Mesendoderm (in vitro differentiated cells): ENCODE data around the gene MAL.

ENCODE experiments used
- DNase-seq: peaks from one replicate; pipeline ENCODE4 v3.0.0; 2013
- H2AK5ac ChIP-seq: 2 replicates; pipeline ENCODE4 v1.6.1; 2013; ENCODE audit warnings: low read length, inconsistent platforms
- H2BK120ac ChIP-seq: 2 replicates; pipeline ENCODE4 v1.6.1; 2013; ENCODE audit warnings: low read depth, mild to moderate bottlenecking, low read length, moderate library complexity, mixed read lengths
- H2BK15ac ChIP-seq: replicated peaks from 2 replicates; pipeline ENCODE4 v1.6.1; 2013; ENCODE audit warnings: low read depth, mild to moderate bottlenecking, moderate library complexity
- H2BK5ac ChIP-seq: 2 replicates; pipeline ENCODE4 v1.6.1; 2013; ENCODE audit warnings: low read length, inconsistent platforms
- H3K18ac ChIP-seq: 2 replicates; pipeline ENCODE4 v1.6.1; 2013; ENCODE audit warnings: mild to moderate bottlenecking, low read length, mixed read lengths
- H3K23ac ChIP-seq: one replicate; pipeline ENCODE4 v1.6.1; 2013; ENCODE audit warnings: low read length
- H3K27ac ChIP-seq: 2 replicates; pipeline ENCODE4 v1.5.1; 2013; ENCODE audit warnings: low read depth, mild to moderate bottlenecking, inconsistent platforms, low read length, moderate library complexity
- H3K27me3 ChIP-seq: 2 replicates; pipeline ENCODE4 v1.6.1; 2013; ENCODE audit warnings: low read length, control low read depth, mild to moderate bottlenecking, inconsistent platforms; ENCODE audit not compliant: insufficient read depth, poor library complexity
- H3K36me3 ChIP-seq: 2 replicates; pipeline ENCODE4 v1.6.1; 2013; ENCODE audit warnings: low read length, inconsistent platforms; ENCODE audit not compliant: control insufficient read depth, insufficient read depth
- H3K4ac ChIP-seq: one replicate; pipeline ENCODE4 v1.6.1; 2013; ENCODE audit warnings: low read depth, mild to moderate bottlenecking, low read length, moderate library complexity
- H3K4me1 ChIP-seq: 2 replicates; pipeline ENCODE4 v1.6.1; 2013; ENCODE audit warnings: low read depth, low read length, inconsistent platforms; ENCODE audit not compliant: control insufficient read depth
- H3K4me2 ChIP-seq: 2 replicates; pipeline ENCODE4 v1.6.1; 2013; ENCODE audit warnings: low read length
- H3K4me3 ChIP-seq: 2 replicates; pipeline ENCODE4 v1.5.1; 2013; ENCODE audit warnings: mild to moderate bottlenecking, low read length
- H3K56ac ChIP-seq: one replicate; pipeline ENCODE4 v1.6.1; 2013; ENCODE audit warnings: low read length
- H3K79me1 ChIP-seq: 2 replicates; pipeline ENCODE4 v1.6.1; 2013; ENCODE audit warnings: low read length, inconsistent platforms
- H3K79me2 ChIP-seq: 2 replicates; pipeline ENCODE4 v1.6.1; 2013; ENCODE audit warnings: mild to moderate bottlenecking, low read length; ENCODE audit not compliant: control insufficient read depth, insufficient read depth
- H3K9ac ChIP-seq: 2 replicates; pipeline ENCODE4 v1.6.1; 2013; ENCODE audit warnings: low read length, inconsistent platforms
- H4K5ac ChIP-seq: one replicate; pipeline ENCODE4 v1.6.1; 2013; ENCODE audit warnings: low read length
- H4K8ac ChIP-seq: one replicate; pipeline ENCODE4 v1.6.1; 2013; ENCODE audit warnings: low read depth, mild to moderate bottlenecking, control low read depth, low read length, moderate library complexity
- WGBS: extraction: QIAGEN DNeasy Blood & Tissue Kit; methylation state at CpG from one replicate; pipeline ENCODE4 v1.1.7; 2013; ENCODE audit warnings: low lambda C conversion rate, missing lambda C conversion rate; ENCODE audit not compliant: insufficient coverage; ENCODE audit errors: extremely low coverage; 5-methylcytosine and 5-hydroxymethylcytosine counted together

MAL gene

GRCh38 chr2:95076705-95077529, 51.4 kb downstream of the MAL start:
- Histone ChIP-seq H3K79me2 (no peaks in the 10 kb centered on the region), H2AK5ac (no peak overlapping the region), H3K79me1 (no peaks in the 10 kb centered on the region), H3K23ac (no peak overlapping the region), H3K9ac (peak overlapping the region; percentile 58), H3K27me3 (no peaks in the 10 kb centered on the region), H3K4me1 (no peaks in the 10 kb centered on the region), H3K56ac (peak overlapping the region; percentile 81), H2BK120ac (no peak overlapping the region), H3K36me3 (no peaks in the 10 kb centered on the region), H3K27ac (no peak overlapping the region), H4K8ac (no peak overlapping the region), H2BK5ac (no peak overlapping the region), H4K5ac (no peak overlapping the region), H3K18ac (no peak overlapping the region), H3K4me2 (peak overlapping the region; percentile 78), H3K4me3 (no peak overlapping the region), H2BK15ac (no peak overlapping the region), H3K4ac (no peak overlapping the region)
- WGBS = no CpG with 5 or more reads among the region's 44 CpGs
- DNase-seq = peak; percentile 80

- H3K4me1 ChIP-seq = no peaks in the 10 kb centered on the region
- no peaks in the 10 kb centered on the region for H3K27me3 ChIP-seq
- no peak overlapping the region for H3K18ac ChIP-seq
- no CpG with 5 or more reads among the region's 3 CpGs for WGBS
- no peaks in the 10 kb centered on the region for H3K79me2 ChIP-seq
- H3K36me3 ChIP-seq = no peaks in the 10 kb centered on the region
- H2BK15ac ChIP-seq = no peak overlapping the region
- no peak overlapping the region for H2BK120ac ChIP-seq
- no peak overlapping the region for H3K23ac ChIP-seq
- H2AK5ac ChIP-seq = no peak overlapping the region
- H3K9ac ChIP-seq = no peak overlapping the region
- H3K4me3 ChIP-seq = no peak overlapping the region
- H3K27ac ChIP-seq = no peak overlapping the region
- no peak overlapping the region for H3K56ac ChIP-seq
- no peaks in the 10 kb centered on the region for H3K79me1 ChIP-seq
- H2BK5ac ChIP-seq = no peak overlapping the region
- DNase-seq = peak; percentile 40
- no peak overlapping the region for H4K8ac ChIP-seq
- H3K4me2 ChIP-seq = no peak overlapping the region
- H3K4ac ChIP-seq = no peak overlapping the region
- no peak overlapping the region for H4K5ac ChIP-seq
Measured at GRCh38 chr2:95077530-95077825, 52.0 kb downstream of the MAL start.

GRCh38 chr2:95077861-95078603, 52.5 kb downstream of the MAL start:
- Histone ChIP-seq H4K5ac (no peak overlapping the region), H3K23ac (no peak overlapping the region), H3K27me3 (no peaks in the 10 kb centered on the region), H3K27ac (no peak overlapping the region), H3K79me1 (no peaks in the 10 kb centered on the region), H3K36me3 (no peaks in the 10 kb centered on the region), H2BK15ac (no peak overlapping the region), H3K4me3 (no peak overlapping the region), H2BK5ac (no peak overlapping the region), H3K4me2 (no peak overlapping the region), H3K18ac (no peak overlapping the region), H4K8ac (no peak overlapping the region), H3K9ac (no peak overlapping the region), H3K56ac (no peak overlapping the region), H2BK120ac (no peak overlapping the region), H3K4ac (no peak overlapping the region), H3K79me2 (no peaks in the 10 kb centered on the region), H3K4me1 (no peaks in the 10 kb centered on the region), H2AK5ac (no peak overlapping the region)
- no CpG with 5 or more reads among the region's 10 CpGs for WGBS
- no peak for DNase-seq

GRCh38 chr2:95079199-95079683, 53.7 kb downstream of the MAL start:
- Histone ChIP-seq H3K9ac (no peak overlapping the region), H3K79me2 (no peaks in the 10 kb centered on the region), H3K4me3 (no peak overlapping the region), H4K8ac (no peak overlapping the region), H4K5ac (no peak overlapping the region), H3K36me3 (no peaks in the 10 kb centered on the region), H2AK5ac (no peak overlapping the region), H3K27ac (no peak overlapping the region), H2BK120ac (no peak overlapping the region), H3K18ac (no peak overlapping the region), H3K4me1 (no peaks in the 10 kb centered on the region), H3K27me3 (no peaks in the 10 kb centered on the region), H3K56ac (no peak overlapping the region), H3K23ac (no peak overlapping the region), H3K4ac (no peak overlapping the region), H2BK5ac (no peak overlapping the region), H3K79me1 (no peaks in the 10 kb centered on the region), H3K4me2 (no peak overlapping the region), H2BK15ac (no peak overlapping the region)
- no CpG with 5 or more reads among the region's 7 CpGs for WGBS
- DNase-seq = peak; percentile 16

- H3K4me2 ChIP-seq = no peak overlapping the region
- DNase-seq = no peak
- no peak overlapping the region for H2BK15ac ChIP-seq
- H2BK120ac ChIP-seq = no peak overlapping the region
- H3K79me1 ChIP-seq = no peaks in the 10 kb centered on the region
- no peak overlapping the region for H3K23ac ChIP-seq
- H3K56ac ChIP-seq = no peak overlapping the region
- WGBS = no CpG with 5 or more reads among the region's 2 CpGs
- H3K18ac ChIP-seq = no peak overlapping the region
- H3K36me3 ChIP-seq = peaks cover 4% of the 10 kb centered on the region
- no peak overlapping the region for H4K8ac ChIP-seq
- no peak overlapping the region for H3K4ac ChIP-seq
- no peaks in the 10 kb centered on the region for H3K4me1 ChIP-seq
- H3K27ac ChIP-seq = no peak overlapping the region
- no peaks in the 10 kb centered on the region for H3K79me2 ChIP-seq
- H2BK5ac ChIP-seq = no peak overlapping the region
- H4K5ac ChIP-seq = no peak overlapping the region
- H3K4me3 ChIP-seq = no peak overlapping the region
- H2AK5ac ChIP-seq = no peak overlapping the region
- no peak overlapping the region for H3K9ac ChIP-seq
- no peaks in the 10 kb centered on the region for H3K27me3 ChIP-seq
Measured at GRCh38 chr2:95082477-95082876, 57.0 kb downstream of the MAL start.
